HepG2 (cell line): Measurements from ENCODE around the gene TRERF1. TPM values are rescaled to one million over a fixed set of nuclear protein-coding genes. Genes with fewer than 3 reads are reported as not detected.

Source experiments
- ATAC-seq: fragments of 200-7000 bp; cut with Tn5 transposase; 3 replicates; pipeline ENCODE4 v1.9.1; 2020; ENCODE audit warnings: mild to moderate bottlenecking, moderate library complexity
- BruUV-seq: library from RNA; stranded (reverse); fragments of 400-500 nt; replicated peaks from 2 replicates; lab custom pipeline; 2021; lab: Mats Ljungman, UMichigan
- CTCF ChIA-PET: fragments of 300-600 bp; formaldehyde crosslinking; extraction: SDS; loops from one replicate; lab custom pipeline; 2021; ENCODE audit warnings: low total read pairs, inconsistent platforms, low intra/inter-chr PET ratio; lab: Yijun Ruan, JAX
- POLR2A ChIA-PET: fragments of 350-600 bp; sonication (Branson Sonifier 250); formaldehyde crosslinking; loops from one replicate; lab custom pipeline; 2020; ENCODE audit warnings: antibody characterized with exemption, inconsistent platforms; lab: Yijun Ruan, JAX
- DNase-seq: peaks from one replicate; pipeline ENCODE4 v3.0.0-alpha.2; 2015; ENCODE audit warnings: low spot score
- FAIRE-seq: peaks from 3 replicates; lab custom pipeline; 2011; peaks lifted over from hg19 to GRCh38; lab: Jason Lieb, UNC
- H2AFZ ChIP-seq: one replicate; pipeline ENCODE4 v1.6.1; 2011; ENCODE audit warnings: low read length, inconsistent platforms
- H3K27ac ChIP-seq: fragments of 300-600 bp; 3 replicates; pipeline ENCODE4 v1.8.0; 2011; ENCODE audit warnings: mixed run types, mild to moderate bottlenecking, mixed read lengths, low read length, inconsistent platforms; ENCODE audit not compliant: insufficient read depth; ENCODE audit errors: extremely low read length
- H3K27me3 ChIP-seq, 2 experiments: fragments of 200-600 bp in 1 of 2; 2 replicates in 1 of 2; 3 replicates in 1 of 2; pipeline versions ENCODE4 v1.6.0 to v1.8.0; 2011; ENCODE audit warnings: low read length in 2 of 2, mild to moderate bottlenecking in 2 of 2, moderate library complexity in 2 of 2, inconsistent platforms in 1 of 2; ENCODE audit not compliant: insufficient read depth in 2 of 2, control insufficient read depth in 1 of 2
- H3K36me3 ChIP-seq, 2 experiments: fragments of 200-600 bp in 1 of 2; replicated peaks in 1 of 2; 2 replicates in 1 of 2; 3 replicates in 1 of 2; pipeline versions ENCODE4 v1.5.1 to v1.8.0; 2011; ENCODE audit warnings: low read length in 2 of 2, inconsistent platforms in 1 of 2; ENCODE audit not compliant: insufficient read depth in 2 of 2, control insufficient read depth in 1 of 2
- H3K4me1 ChIP-seq: 2 replicates; pipeline ENCODE4 v1.5.1; 2012; ENCODE audit warnings: low read length, inconsistent platforms; ENCODE audit not compliant: insufficient read depth
- H3K4me2 ChIP-seq: 2 replicates; pipeline ENCODE4 v1.6.0; 2011; ENCODE audit warnings: low read depth, low read length, inconsistent platforms
- H3K4me3 ChIP-seq, 3 experiments: fragments of 200-600 bp in 1 of 3; sonication (generic), shearing (Covaris generic) in 1 of 3; replicated peaks in 1 of 3; 2 replicates each; pipeline ENCODE4 v1.5.1; 2011 to 2016; ENCODE audit warnings: low read length in 3 of 3, inconsistent platforms in 2 of 3, low read depth in 2 of 3, mild to moderate bottlenecking in 2 of 3, control low read depth in 1 of 3, mixed read lengths in 1 of 3; ENCODE audit not compliant: insufficient read depth in 1 of 3
- H3K79me2 ChIP-seq: one replicate; pipeline ENCODE4 v1.6.1; 2011; ENCODE audit warnings: low read length, inconsistent platforms; ENCODE audit not compliant: insufficient read depth
- H3K9ac ChIP-seq: 2 replicates; pipeline ENCODE4 v1.6.0; 2011; ENCODE audit warnings: mild to moderate bottlenecking, low read depth, low read length, inconsistent platforms; ENCODE audit not compliant: insufficient read depth
- H3K9me3 ChIP-seq: 2 replicates; pipeline ENCODE4 v1.5.1; 2012; ENCODE audit warnings: mild to moderate bottlenecking, low read length
- H4K20me1 ChIP-seq: 2 replicates; pipeline ENCODE4 v1.6.0; 2011; ENCODE audit warnings: inconsistent platforms, mild to moderate bottlenecking, low read length, moderate library complexity; ENCODE audit not compliant: insufficient read depth
- KAT7 ChIP-seq: IDR thresholded peaks from 2 replicates; pipeline ENCODE4 v1.6.1; 2018; ENCODE audit warnings: borderline replicate concordance, missing compliant biosample characterization
- STAG1 ChIP-seq: sonication (generic); formaldehyde crosslinking; IDR thresholded peaks from 2 replicates; pipeline ENCODE4 v1.4.0; 2020; ENCODE audit warnings: missing genetic modification reagents
- TEAD3 ChIP-seq: optimal IDR thresholded peaks from 2 replicates; pipeline ENCODE3; 2016; ENCODE audit warnings: borderline replicate concordance
- WGBS: methylation state at CpG from one replicate; pipeline ENCODE4 v1.1.6; 2017; ENCODE audit warnings: low lambda C conversion rate; 5-methylcytosine and 5-hydroxymethylcytosine counted together
- in situ Hi-C: cut with HindIII; loops from 2 replicates; pipeline ENCODE4 v1.10.0; 2017; ENCODE audit warnings: low pct_unique_long_range_greater_than_20kb; ENCODE audit not compliant: extremely low pct_ligation_motif_present
- intact Hi-C: fragments of 100-400 bp; cut with micrococcal nuclease; formaldehyde crosslinking; loops from one replicate; pipeline ENCODE4 v1.10.0; 2022; ENCODE audit not compliant: unreplicated experiment
- polyA plus RNA-seq, 8 experiments: library from polyadenylated mRNA; depleted of rRNA in 3 of 8; stranded (reverse) in 7 of 8; unstranded in 1 of 8; fragments of >200 nt; fragmentation: Illumina TruSeq in 4 of 8; extraction: Trizol in 4 of 8; gene quantifications; 2 replicates each; pipeline versions ENCODE4 v1.2.1 to v1.2.3, GENCODE V29; 2011 to 2016; ENCODE audit warnings: low read depth in 4 of 8, missing spikeins in 1 of 8, mixed read lengths in 1 of 8; ENCODE audit not compliant: insufficient read depth in 1 of 8
- total RNA-seq, 5 experiments: library from RNA; depleted of rRNA; stranded (reverse); fragments of >200 nt; fragmentation: Illumina TruSeq; extraction: Trizol; gene quantifications; 2 replicates each; pipeline ENCODE4 v1.2.3, GENCODE V29; 2016; ENCODE audit warnings: low read depth in 1 of 5
- TF ChIP-seq, protein P1 (sequence below): sonication (generic); formaldehyde crosslinking; IDR thresholded peaks from 2 replicates; pipeline ENCODE4 v1.5.0; 2020; ENCODE audit warnings: mild to moderate bottlenecking, missing genetic modification reagents, moderate library complexity

Gene TRERF1
- total and polyA plus RNA-seq, 2 of the 13 experiments (the other 11 are each of a cell fraction or from before 2014, with no cell fraction given): 0.02 TPM; not detected in 1

DNA sequence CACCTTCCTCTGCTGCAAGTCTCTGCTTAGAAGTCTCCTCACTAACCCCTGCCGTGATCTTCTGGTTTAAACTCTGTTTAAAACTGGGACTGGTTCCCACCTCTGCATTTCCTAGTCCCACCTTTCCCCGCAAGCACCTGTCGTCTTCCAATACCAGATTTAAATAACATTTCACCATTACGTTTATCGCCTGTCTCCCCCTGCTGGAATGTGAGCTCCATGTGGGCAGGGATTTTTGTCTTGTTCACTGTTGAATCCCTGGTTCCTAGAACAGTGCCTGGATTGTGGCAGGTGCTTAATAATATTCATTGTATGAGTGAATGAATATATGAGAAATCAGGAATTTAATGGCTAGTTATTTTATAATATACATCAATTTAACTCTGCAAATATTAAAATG lies 275.9 kb downstream of the TRERF1 start:
- H4K20me1 ChIP-seq: no peaks in the 10 kb centered on the region
- CTCF ChIA-PET: interaction anchor here (1.2 to 1.9 kb wide), 2 partner anchors 9 to 101 kb away, joined by 3 to 4 read pairs; no protein-coding TSS in a partner anchor
- 0 out of 5 replicates have a peak, but pooled peaks cover 0 to 3% of the 10 kb centered on the region in 2 experiments for H3K27me3 ChIP-seq
- no peak for ATAC-seq
- in situ Hi-C loops: no loop called here
- intact Hi-C loops: no loop called here
- H3K9ac ChIP-seq: no peak overlapping the region
- no peak for FAIRE-seq
- BruUV-seq: no TSS peak
- TF ChIP-seq KAT7 (CRISPR knock-in tag) (no peak), TEAD3 (CRISPR knock-in tag) (peak; percentile 38), STAG1 (CRISPR knock-in tag) (peak; percentile 56)
- TF ChIP-seq, protein P1, sequence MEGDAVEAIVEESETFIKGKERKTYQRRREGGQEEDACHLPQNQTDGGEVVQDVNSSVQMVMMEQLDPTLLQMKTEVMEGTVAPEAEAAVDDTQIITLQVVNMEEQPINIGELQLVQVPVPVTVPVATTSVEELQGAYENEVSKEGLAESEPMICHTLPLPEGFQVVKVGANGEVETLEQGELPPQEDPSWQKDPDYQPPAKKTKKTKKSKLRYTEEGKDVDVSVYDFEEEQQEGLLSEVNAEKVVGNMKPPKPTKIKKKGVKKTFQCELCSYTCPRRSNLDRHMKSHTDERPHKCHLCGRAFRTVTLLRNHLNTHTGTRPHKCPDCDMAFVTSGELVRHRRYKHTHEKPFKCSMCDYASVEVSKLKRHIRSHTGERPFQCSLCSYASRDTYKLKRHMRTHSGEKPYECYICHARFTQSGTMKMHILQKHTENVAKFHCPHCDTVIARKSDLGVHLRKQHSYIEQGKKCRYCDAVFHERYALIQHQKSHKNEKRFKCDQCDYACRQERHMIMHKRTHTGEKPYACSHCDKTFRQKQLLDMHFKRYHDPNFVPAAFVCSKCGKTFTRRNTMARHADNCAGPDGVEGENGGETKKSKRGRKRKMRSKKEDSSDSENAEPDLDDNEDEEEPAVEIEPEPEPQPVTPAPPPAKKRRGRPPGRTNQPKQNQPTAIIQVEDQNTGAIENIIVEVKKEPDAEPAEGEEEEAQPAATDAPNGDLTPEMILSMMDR (CRISPR knock-in tag): peak; percentile 50
- TF ChIP-seq, all 625 proteins: peak for 3
- POLR2A ChIA-PET: no interaction called here
- Histone ChIP-seq H3K36me3 (no peaks in the 10 kb centered on the region), H3K4me2 (no peak overlapping the region), H3K4me1 (no peaks in the 10 kb centered on the region), H2AFZ (no peak overlapping the region), H3K79me2 (no peaks in the 10 kb centered on the region), H3K4me3 (no peak overlapping the region), H3K9me3 (no peaks in the 10 kb centered on the region), H3K27ac (no peak overlapping the region)
- DNase-seq: peak; percentile 29
- 34% methylated on average over 5 of the region's 5 CpGs for WGBS

Other genes starting within 250 kb of the TRERF1 start
- gene MRPS10, start 234.1 kb downstream of the TRERF1 start, total RNA-seq (2016; rRNA removed; fragmentation: Illumina TruSeq; extraction: Trizol): 54.6 and 79.2 TPM in 2 replicates
- 22.8 and 31.7 TPM in 2 replicates for gene MRPS10, start 234.1 kb downstream of the TRERF1 start, polyA plus RNA-seq (2011; rRNA removed)
- 29.3 and 39.3 TPM in 2 replicates for gene UBR2, start 112.1 kb upstream of the TRERF1 start, total RNA-seq (2016; rRNA removed; fragmentation: Illumina TruSeq; extraction: Trizol)
- 14.8 and 17.6 TPM in 2 replicates for gene UBR2, start 112.1 kb upstream of the TRERF1 start, polyA plus RNA-seq (2011; rRNA removed)